Testis (tissue), 2 donors: ENCODE data around the gene FRMD8.

ENCODE experiments used
- POLR2A ChIP-seq: fragments of 450-650 bp; IDR thresholded peaks from one replicate; pipeline ENCODE4 v1.6.1; 2017; ENCODE audit warnings: antibody characterized with exemption, mild to moderate bottlenecking, moderate library complexity
- TF ChIP-seq, protein P1 (sequence below), 3 experiments: fragments of 450-650 bp in 2 of 3; fragments of 200-600 bp in 1 of 3; sonication (generic) in 1 of 3; IDR thresholded peaks; one replicate each; pipeline ENCODE4 v1.5.1; 2016 to 2019; ENCODE audit warnings: antibody characterized with exemption in 3 of 3, mild to moderate bottlenecking in 2 of 3, moderate library complexity in 1 of 3

DNA sequence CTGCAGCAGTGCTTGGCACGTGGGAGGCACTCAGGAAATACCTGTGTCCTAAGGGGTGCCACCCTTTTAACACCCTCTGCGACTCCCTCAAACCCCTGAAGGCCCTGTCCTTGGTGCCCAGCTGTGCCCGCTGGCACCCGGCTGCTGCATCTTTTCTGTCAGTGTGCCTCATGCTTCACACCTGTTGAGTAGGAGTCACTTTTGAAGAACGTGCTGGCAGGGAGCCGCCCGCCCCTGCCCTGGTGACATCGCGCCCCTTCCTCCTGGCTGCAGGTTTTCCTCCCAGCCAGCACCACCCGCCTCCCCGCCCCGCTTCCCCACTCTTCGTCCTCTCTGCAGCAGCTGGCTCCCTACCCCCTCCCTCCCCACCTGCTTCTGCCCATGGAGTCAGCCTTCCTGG lies 17.8 kb downstream of the FRMD8 start:
- TF ChIP-seq, protein P1, sequence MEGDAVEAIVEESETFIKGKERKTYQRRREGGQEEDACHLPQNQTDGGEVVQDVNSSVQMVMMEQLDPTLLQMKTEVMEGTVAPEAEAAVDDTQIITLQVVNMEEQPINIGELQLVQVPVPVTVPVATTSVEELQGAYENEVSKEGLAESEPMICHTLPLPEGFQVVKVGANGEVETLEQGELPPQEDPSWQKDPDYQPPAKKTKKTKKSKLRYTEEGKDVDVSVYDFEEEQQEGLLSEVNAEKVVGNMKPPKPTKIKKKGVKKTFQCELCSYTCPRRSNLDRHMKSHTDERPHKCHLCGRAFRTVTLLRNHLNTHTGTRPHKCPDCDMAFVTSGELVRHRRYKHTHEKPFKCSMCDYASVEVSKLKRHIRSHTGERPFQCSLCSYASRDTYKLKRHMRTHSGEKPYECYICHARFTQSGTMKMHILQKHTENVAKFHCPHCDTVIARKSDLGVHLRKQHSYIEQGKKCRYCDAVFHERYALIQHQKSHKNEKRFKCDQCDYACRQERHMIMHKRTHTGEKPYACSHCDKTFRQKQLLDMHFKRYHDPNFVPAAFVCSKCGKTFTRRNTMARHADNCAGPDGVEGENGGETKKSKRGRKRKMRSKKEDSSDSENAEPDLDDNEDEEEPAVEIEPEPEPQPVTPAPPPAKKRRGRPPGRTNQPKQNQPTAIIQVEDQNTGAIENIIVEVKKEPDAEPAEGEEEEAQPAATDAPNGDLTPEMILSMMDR (IDR thresholded peaks at IDR 0.05), result no peak
- TF ChIP-seq POLR2A, result no peak
